ENCODE results near the gene NMRAL1.

- TF ChIP-seq CTCF (IDR thresholded peaks at IDR 0.05; ENCODE audit: low read depth, low read length): no peak
- TF ChIP-seq EZH2phosphoT487 (IDR thresholded peaks at IDR 0.05; ENCODE audit: low read depth): no peak
Measured at GRCh38 chr16:4505356-4506147, 31.1 kb upstream of the NMRAL1 start.

Measured in OCI-LY3 (cell line).